ENCODE measurements around the gene PARP12.

The PARP12 gene

GRCh38 chr7:140036224-140036962 is 26.4 kb downstream of the PARP12 start:
- DNase-seq (ENCODE audit: insufficient read length, low spot score) (no peak), FAIRE-seq (no peak)

GRCh38 chr7:140035400-140036223 is 27.1 kb downstream of the PARP12 start:
- FAIRE-seq (no peak), DNase-seq (ENCODE audit: insufficient read length, low spot score) (no peak)

DNA sequence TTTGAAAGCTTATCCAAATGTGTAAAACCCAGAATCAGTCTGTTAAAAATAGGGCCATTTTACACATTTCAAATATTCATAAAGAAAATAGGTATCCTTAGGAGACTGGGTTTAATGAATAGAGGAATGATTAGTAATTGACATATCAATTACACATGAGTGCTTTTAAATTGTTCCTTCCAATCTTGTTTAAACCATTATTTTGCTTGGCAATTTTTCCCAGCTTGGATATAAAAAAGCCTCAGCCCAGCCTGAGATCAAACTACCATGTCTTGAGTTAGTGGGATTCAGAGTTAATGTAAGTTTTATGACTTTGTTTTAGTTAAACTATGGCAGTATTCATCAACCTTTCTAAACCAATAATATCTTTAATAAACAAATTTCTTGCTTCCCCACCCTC is 28.3 kb downstream of the PARP12 start:
- DNase-seq (ENCODE audit: insufficient read length, low spot score) (no peak), FAIRE-seq (no peak)

GRCh38 chr7:140033779-140034363 is 28.9 kb downstream of the PARP12 start:
- FAIRE-seq: no peak
- DNase-seq (ENCODE audit: insufficient read length, low spot score): no peak

GRCh38 chr7:140033036-140033435 is 29.7 kb downstream of the PARP12 start:
- no peak for FAIRE-seq
- DNase-seq (ENCODE audit: insufficient read length, low spot score): no peak

GRCh38 chr7:140031364-140031763 is 31.4 kb downstream of the PARP12 start:
- no peak for FAIRE-seq

DNA sequence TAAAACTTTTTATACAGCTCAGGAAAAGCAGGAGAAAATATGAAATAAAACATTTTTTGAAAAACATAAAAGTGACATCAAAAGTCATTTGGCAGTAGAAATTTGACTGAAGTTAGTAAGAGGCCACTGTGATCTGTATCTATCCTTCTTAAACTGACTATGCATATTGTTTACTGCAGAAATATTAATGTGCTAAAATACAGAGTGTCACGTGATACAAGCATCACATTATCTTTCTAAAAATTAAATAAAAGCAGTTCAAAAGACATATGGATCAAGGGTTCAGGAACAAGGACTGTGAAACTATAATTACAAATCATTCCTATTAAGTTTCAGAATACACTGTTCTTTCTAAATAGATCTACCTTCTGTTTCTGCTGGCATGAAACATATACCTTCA is 33.7 kb downstream of the PARP12 start:
- DNase-seq (ENCODE audit: insufficient read length, low spot score): no peak

More at GRCh38 chr7:140031364-140031763, 31.4 kb downstream of the PARP12 start:
- no peak for DNase-seq (ENCODE audit: insufficient read length, low spot score)

DNA sequence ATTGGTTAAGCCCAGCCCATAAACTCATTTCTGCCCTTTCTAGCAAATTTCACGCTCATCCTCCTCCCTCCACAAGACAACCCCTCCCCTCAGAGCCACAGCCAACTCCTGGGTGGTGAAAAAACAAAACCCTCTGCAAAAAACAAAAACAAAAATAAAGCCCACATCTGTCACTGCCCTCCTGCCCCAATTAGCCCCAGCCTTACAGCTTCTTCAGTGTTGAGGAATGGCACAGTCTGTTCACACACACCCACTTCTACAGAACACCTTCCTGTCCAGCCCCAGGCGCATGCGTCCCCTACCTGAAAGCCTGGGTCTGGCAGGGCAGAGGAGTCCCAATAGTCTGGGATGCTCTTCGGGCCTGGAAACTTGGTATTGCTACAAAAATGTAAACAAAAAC is 34.4 kb downstream of the PARP12 start:
- DNase-seq (ENCODE audit: insufficient read length, low spot score) (no peak), FAIRE-seq (no peak)

More for the DNA sequence above, 33.7 kb downstream of the PARP12 start:
- FAIRE-seq: no peak

DNA sequence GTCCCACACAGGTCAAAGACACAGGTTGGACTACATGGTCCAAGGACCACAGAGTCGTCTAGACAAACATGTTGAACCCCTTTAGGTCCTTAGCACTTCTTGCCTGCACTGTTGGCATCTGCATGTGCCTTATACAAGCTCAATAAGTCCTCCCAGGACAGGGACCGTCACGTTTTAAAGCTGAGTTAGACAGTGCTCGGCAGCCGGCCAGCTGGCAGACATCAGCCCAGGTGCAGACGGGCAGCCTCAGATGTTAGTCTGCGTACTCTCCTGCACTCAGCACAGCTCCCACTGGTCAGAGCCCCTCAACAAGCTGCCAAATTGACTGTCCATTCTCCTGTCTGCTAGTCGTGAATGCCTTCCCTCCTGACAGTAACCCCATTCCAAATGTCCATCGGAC is 34.9 kb downstream of the PARP12 start:
- DNase-seq (ENCODE audit: insufficient read length, low spot score) (no peak), FAIRE-seq (no peak)

- DNase-seq (ENCODE audit: insufficient read length, low spot score) (no peak), FAIRE-seq (no peak)
These were observed 35.8 kb downstream of the PARP12 start for GRCh38 chr7:140026935-140027334.

DNA sequence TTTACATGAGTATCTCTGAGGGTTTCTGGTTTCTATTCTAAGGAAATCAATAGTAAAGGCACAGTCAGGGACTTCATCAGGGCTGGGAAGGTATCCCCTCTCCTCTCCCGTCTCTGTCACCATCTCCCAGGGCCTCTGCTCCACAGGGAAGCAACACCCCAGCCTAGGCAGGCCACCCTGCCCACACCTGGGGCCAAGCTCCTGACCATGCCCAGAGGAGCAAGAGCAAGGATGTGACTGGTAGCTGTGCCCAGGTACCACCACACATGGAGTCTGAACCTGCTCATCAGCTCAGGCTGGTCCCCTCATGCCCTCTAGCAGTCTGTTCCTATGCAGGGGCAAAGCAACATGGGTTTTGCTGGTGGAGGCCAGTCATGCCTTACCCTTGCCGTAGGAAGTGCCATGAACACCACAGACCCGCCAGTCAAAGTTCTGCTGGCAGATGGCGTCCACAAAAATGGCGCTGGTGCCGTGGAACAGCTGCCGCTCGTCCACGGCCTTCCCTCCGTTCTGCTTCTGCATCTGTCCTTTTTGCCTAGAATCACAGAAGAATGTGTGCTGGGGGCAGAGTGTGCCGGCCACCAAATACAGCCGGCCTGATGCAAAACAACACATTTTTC is 36.8 kb downstream of the PARP12 start:
- no peak for FAIRE-seq
- no peak for DNase-seq (ENCODE audit: insufficient read length, low spot score)

DNA sequence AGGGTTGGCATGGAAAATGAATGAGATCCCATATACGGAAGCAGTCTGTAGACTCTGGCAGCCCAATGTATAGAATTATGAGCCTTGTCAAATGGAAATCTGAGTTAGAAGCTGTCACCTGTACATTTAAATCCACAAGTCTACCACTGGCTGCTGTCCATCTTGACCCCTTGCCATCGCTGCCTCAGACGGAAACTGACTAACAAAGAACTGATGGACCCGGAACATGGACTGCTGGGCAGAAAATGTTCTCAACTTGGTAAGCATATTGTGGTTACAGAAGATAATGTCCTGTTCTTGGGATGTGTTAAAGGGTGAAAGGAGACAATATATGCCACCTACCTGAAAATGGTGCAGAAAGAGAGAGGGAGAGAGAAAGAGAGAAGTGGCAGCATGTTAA is 37.5 kb downstream of the PARP12 start:
- no peak for DNase-seq (ENCODE audit: insufficient read length, low spot score)
- no peak for FAIRE-seq

- DNase-seq (ENCODE audit: insufficient read length, low spot score): no peak
These were observed 38.2 kb downstream of the PARP12 start for GRCh38 chr7:140024585-140024984.

GRCh38 chr7:140023728-140024127 is 39.0 kb downstream of the PARP12 start:
- DNase-seq (ENCODE audit: insufficient read length, low spot score) (no peak), FAIRE-seq (no peak)

More at GRCh38 chr7:140024585-140024984, 38.2 kb downstream of the PARP12 start:
- FAIRE-seq: no peak

GRCh38 chr7:140022582-140023211 is 40.1 kb downstream of the PARP12 start:
- FAIRE-seq (peak; percentile 14), DNase-seq (ENCODE audit: insufficient read length, low spot score) (no peak)

DNA sequence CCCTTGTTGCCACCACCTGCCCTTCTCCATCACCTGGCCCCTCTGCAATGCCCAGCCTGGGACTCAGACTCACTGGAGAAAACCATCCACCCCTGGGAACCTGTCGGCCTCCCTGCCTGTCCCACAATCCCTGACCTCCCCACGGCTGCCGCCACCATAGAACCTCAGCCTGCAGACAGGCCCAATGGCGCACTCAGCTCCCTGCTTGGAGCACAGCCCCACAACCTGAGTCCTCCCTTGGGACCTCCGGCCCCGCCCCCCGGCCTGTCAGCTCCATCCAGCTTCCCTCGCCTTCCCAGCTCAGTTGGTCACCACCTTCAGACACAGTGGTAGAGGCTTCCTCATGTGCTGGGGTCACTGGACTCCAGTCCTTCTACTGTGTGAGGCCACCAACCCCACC is 41.1 kb downstream of the PARP12 start:
- DNase-seq (ENCODE audit: insufficient read length, low spot score) (no peak), FAIRE-seq (no peak)

GRCh38 chr7:140019606-140020005 is 43.1 kb downstream of the PARP12 start:
- FAIRE-seq (no peak), DNase-seq (ENCODE audit: insufficient read length, low spot score) (no peak)

- DNase-seq (ENCODE audit: insufficient read length, low spot score) (no peak), FAIRE-seq (no peak)
These were observed 43.6 kb downstream of the PARP12 start for GRCh38 chr7:140019172-140019571.

GRCh38 chr7:140018125-140019043 is 44.4 kb downstream of the PARP12 start:
- DNase-seq (ENCODE audit: insufficient read length, low spot score) (no peak), FAIRE-seq (no peak)

DNA sequence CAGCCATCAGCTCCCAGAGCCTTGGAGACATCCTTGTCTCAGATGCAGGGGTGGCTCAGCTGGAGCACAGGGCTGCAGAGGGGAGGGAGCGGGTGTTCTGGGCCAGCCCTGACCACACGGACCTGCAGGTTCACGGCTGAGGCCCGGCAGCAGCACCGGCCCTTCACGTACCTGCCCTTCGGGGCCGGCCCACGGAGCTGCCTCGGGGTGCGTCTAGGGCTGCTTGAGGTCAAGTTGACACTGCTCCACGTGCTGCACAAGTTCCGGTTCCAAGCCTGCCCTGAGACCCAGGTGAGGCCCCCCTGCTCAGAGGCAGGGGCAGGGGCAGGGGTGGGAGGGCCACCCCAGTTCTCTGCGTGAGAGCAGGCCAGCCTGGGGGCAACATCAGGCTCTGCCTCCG is 45.2 kb downstream of the PARP12 start:
- DNase-seq (ENCODE audit: insufficient read length, low spot score): no peak
- FAIRE-seq: no peak
